WI38 (cell line): ENCODE data around the gene PPIL6.

Experiments
- H3K4me3 ChIP-seq: 2 replicates; pipeline ENCODE4 v1.5.1; 2011; ENCODE audit warnings: low read depth, mild to moderate bottlenecking, control low read depth, low read length
- TF ChIP-seq, protein P1 (sequence below): IDR thresholded peaks from 2 replicates; pipeline ENCODE4 v1.5.1; 2012; ENCODE audit warnings: low read depth, mild to moderate bottlenecking, control low read depth, low read length

Gene PPIL6

DNA sequence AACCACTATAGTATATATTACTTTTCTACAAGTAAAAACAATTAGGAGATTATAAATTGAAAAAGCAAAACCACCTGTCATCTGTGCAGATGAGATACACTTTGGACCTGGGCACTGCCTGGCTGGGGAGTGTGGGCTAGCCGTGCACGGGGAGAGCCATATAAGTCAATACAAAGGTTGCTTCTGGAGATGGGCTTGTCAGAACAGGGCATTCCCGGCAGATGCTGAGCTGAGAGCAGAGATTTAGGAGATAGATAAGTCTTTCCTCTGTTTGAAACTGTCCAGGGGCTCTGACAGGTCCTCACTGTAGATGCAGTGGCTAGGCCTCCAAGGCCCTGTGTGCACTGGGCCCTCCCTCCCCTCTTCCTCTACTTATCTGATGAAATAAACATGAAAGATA is 92.6 kb downstream of the PPIL6 start:
- no peak overlapping the region for H3K4me3 ChIP-seq
- TF ChIP-seq, protein P1, sequence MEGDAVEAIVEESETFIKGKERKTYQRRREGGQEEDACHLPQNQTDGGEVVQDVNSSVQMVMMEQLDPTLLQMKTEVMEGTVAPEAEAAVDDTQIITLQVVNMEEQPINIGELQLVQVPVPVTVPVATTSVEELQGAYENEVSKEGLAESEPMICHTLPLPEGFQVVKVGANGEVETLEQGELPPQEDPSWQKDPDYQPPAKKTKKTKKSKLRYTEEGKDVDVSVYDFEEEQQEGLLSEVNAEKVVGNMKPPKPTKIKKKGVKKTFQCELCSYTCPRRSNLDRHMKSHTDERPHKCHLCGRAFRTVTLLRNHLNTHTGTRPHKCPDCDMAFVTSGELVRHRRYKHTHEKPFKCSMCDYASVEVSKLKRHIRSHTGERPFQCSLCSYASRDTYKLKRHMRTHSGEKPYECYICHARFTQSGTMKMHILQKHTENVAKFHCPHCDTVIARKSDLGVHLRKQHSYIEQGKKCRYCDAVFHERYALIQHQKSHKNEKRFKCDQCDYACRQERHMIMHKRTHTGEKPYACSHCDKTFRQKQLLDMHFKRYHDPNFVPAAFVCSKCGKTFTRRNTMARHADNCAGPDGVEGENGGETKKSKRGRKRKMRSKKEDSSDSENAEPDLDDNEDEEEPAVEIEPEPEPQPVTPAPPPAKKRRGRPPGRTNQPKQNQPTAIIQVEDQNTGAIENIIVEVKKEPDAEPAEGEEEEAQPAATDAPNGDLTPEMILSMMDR: no peak

DNA sequence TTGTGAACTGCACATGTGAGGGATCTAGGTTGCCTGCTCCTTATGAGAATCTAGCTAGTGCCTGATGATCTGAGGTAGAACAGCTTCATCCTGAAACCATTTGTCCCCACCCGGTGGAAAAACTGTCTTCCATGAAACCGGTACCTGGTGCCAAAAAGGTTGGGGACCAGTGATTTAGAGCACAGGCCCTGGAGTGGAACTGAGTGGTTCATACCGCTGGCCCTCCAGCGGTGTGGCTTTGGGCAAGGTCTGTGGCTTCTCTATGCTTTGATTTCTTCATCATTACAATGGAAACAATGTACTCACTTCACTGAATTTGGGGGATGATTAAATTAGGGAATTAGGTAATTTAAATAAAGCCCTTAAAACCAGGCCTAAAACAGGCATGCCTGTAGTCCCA is 94.4 kb downstream of the PPIL6 start:
- TF ChIP-seq, protein P1: no peak
- H3K4me3 ChIP-seq: no peak overlapping the region

DNA sequence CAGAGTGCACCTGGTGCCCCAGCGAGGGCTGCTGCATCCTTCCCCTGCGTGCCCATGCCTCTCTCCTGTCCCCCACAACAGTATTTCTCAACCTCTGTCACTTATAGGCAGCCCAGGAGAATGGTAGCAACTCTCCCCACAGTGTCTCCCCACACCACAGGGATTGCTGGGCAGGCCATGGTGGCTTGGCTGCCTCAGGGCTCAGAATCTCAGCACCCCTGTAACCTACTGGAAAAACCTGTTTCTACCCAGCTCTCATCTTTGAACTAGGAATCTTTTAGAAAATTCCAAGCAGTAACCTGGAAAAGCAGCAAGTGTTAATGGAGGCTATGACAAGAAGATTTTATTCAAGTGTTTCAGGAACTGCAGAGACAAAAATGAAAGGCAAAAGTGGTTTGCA is 96.2 kb downstream of the PPIL6 start:
- H3K4me3 ChIP-seq: no peak overlapping the region
- TF ChIP-seq, protein P1: no peak

DNA sequence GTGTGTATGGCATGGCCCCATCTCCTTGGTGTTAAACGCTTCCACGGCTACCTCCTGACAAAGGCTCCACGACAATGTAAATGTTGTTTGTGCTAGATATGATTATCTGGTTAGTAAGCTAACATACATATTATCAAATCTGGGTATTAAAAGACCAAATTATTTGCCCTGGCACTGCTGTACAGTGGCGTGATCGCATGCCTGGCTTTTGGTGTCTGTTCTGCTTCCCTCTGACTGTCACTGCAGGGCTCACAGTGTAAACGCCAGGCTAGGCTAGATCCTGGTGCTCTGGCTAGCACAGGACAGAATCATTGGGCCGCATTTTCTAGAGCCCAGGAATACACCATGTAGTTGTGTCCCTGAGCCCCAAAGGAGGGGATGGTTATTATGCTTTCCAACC is 96.9 kb downstream of the PPIL6 start:
- no peak overlapping the region for H3K4me3 ChIP-seq
- TF ChIP-seq, protein P1: no peak

DNA sequence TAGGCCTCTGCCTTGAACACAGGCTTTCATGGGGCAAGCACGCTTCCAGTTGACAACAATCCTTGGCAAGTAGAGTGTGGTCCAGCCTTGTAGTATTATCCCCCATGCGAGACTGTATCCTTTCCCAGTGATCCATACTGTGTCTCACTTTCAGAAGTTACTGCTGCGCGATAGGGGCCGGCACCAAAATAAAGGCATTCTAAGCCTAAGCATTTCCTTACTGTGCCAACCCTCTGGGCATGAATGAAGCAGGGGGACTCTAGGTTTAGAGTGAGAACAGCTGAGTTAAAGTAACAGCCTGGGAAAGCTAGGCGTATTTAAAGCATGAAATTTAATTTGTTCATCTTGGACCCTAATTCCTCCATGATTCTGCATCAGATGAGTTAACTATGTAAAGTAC is 97.5 kb downstream of the PPIL6 start:
- no peak overlapping the region for H3K4me3 ChIP-seq
- TF ChIP-seq, protein P1: no peak

DNA sequence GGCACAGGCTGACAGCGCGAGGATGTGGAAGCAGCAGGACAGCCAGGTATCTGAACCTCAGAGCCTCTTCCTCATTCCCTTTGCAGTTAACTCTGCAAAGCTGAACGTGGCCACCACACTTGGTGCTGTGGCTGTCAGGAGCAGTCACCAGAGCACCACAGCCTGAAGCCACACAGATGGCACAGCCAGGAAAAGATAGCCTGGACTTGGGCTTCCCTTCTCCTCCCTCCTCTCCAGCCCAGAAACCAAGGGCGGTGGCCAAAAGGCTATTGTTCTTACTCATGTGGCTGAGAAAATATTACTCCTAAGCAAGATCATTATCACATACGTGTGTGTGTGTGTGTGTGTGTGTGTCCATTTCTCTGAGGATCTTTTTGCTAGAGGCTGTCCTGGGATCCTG is 97.9 kb downstream of the PPIL6 start:
- no peak overlapping the region for H3K4me3 ChIP-seq
- TF ChIP-seq, protein P1: no peak

DNA sequence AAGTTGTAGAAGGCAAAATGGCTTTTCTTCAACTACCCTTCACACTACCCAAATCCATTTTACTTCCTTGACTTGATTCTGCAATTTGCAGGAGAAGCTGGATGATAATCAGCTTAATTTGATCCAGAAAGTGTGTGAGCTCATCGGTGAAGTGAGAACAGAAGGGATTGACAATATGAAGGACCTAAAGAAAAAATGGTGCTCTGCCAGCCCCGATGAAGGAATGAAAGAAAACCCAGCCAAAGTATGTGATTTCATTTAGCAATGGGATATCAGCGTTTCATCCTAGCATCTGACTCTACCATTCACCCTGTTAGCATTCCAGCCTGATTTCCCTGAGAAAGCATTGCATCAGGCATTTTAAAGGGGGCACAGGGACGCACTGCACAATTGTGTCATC is 99.6 kb downstream of the PPIL6 start:
- TF ChIP-seq, protein P1: no peak
- no peak overlapping the region for H3K4me3 ChIP-seq
